IPS-NIHi11 (cell line): ENCODE results near the gene ADIPOR2.
A peak's percentile ranks its signal among the peaks of the same experiment; 100 is the strongest.

Experiments used
- DNase-seq: peaks from one replicate; pipeline ENCODE4 v3.0.0; 2012; ENCODE audit warnings: mixed read lengths, low spot score

Gene ADIPOR2

DNA sequence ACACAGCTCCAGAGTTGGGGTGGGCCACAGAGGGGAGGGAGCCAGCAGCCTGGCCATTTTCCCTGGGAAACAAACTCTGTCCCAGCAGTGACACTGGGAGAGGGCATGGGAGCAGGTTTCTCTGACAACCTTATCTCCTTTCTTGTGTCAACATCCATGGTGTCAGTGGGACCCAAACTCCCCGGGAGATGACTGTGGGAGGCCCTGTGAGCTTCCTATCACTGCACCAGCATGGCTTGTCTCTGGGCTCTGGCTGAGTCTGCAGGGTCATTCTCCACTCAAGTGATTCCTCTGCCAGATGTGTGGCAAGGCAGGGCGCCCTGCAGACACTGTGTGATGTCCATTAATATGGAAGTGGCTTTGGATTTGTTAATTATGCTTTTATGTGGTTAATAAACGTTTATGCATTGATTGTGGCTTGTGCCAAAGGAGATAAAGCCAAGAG is 139.6 kb downstream of the ADIPOR2 start:
- no peak for DNase-seq

DNA sequence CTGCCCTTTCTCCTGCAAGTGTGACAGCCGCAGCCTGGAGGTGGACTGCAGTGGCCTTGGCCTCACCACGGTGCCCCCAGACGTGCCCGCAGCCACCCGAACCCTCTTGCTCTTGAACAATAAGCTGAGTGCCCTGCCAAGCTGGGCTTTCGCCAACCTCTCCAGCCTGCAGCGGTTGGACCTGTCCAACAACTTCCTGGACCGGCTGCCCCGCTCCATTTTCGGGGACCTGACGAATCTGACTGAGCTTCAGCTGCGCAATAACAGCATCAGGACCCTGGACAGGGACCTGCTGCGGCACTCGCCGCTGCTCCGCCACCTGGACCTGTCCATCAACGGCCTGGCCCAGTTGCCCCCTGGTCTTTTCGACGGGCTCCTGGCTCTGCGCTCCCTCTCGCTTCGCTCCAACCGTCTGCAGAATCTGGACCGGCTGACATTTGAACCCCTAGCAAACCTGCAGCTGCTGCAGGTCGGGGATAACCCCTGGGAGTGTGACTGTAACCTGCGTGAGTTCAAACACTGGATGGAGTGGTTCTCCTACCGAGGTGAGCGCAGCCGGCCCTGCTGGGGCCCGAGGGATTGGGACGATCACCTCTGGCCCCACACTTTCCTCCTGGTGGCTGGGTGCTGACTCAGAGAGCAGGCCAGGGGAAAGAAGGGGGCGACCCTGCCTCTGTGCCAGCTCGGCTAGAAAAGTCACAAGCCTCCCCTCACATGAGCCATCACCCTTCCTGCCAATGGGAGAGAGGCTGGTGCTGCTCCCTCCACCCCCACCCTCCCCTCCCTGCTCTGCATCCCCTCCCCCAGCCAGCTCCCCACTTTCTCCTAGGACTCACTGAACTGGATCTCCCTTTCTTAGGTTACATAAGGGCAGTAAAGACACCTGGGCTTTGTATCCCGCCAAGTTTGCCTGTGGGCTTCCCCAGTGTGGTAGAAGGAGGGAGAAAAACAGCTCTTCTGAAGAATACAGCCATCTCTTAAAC is 140.4 kb downstream of the ADIPOR2 start:
- peak; percentile 98 for DNase-seq

DNA sequence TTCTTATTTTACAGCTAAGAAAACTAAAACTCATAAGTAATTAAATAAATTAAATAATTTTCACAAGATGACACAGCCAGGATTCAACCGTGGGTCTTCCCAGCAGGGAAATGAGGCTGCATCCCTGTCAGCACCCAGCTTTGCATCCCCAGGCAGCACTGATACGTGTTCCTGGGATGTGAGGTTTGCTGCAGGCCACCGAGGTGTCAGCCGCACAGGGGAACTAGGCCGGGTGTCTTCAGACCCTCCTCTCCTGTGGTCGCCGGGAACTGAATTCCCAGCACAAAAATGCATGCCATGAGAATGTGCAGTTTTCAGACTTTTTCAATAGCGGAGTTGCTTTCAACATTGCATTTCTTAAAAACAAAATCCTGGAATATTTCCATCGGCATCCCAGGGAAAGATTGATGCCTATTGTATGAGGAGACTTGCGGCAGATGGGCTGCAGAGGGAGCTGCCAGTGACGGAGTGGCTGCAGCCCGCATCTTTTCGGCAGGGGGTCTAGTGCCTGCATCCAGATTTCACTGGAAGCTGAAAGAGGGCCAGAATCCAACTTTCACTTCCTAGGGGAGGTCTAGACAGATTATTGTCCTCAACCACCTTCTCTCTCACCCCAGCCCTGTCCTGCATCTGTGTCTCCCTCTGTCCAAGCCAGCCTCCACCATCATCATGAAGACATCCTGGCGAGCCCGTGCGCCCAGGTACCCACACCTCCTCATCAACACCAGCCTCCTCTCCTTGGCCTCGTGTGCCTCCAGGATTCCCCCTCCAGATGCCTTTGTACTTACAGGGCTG is 142.1 kb downstream of the ADIPOR2 start:
- DNase-seq, result no peak

DNA sequence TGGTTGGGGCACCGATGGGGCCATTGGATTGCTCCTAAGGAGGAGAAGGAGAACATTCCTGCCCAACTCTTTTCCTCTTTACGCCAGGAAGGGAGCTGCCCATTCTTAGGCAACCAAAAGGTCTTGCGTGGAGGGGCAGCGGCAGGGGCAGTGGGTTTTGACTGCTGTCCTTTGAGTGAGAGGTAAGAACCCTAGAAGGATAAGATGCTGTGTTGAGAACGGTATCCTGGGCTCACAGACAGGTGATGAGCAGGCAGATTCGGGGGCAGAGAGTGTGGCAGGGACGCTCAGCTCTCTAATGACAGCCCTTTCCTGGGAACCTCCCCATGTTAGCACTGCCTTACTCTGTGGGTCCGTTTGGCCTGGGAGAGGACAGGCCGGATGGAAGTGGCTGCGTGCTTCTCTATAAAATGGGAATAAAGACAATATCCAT is 142.7 kb downstream of the ADIPOR2 start:
- no peak for DNase-seq

DNA sequence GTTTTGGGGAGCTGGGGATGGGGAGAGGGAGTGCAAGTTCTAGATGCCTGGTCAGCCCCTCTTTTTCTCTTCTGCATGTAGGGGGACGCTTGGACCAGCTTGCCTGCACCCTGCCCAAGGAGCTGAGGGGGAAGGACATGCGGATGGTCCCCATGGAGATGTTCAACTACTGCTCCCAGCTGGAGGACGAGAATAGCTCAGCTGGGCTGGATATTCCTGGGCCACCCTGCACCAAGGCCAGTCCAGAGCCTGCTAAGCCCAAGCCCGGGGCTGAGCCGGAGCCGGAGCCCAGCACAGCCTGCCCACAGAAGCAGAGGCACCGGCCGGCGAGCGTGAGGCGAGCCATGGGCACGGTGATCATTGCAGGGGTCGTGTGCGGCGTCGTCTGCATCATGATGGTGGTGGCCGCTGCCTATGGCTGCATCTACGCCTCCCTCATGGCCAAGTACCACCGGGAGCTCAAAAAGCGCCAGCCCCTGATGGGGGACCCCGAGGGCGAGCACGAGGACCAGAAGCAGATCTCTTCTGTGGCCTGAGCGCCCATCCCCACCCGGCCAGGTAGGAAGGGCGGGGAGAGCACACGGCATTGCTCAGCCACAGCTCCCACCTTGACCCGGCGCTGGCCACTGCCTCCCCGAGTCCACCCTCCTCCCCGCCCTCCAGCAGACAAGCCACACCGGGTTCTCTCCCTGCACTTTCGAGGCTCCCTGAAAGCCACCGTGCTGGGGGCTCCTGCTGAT is 143.5 kb downstream of the ADIPOR2 start:
- DNase-seq, result no peak

DNA sequence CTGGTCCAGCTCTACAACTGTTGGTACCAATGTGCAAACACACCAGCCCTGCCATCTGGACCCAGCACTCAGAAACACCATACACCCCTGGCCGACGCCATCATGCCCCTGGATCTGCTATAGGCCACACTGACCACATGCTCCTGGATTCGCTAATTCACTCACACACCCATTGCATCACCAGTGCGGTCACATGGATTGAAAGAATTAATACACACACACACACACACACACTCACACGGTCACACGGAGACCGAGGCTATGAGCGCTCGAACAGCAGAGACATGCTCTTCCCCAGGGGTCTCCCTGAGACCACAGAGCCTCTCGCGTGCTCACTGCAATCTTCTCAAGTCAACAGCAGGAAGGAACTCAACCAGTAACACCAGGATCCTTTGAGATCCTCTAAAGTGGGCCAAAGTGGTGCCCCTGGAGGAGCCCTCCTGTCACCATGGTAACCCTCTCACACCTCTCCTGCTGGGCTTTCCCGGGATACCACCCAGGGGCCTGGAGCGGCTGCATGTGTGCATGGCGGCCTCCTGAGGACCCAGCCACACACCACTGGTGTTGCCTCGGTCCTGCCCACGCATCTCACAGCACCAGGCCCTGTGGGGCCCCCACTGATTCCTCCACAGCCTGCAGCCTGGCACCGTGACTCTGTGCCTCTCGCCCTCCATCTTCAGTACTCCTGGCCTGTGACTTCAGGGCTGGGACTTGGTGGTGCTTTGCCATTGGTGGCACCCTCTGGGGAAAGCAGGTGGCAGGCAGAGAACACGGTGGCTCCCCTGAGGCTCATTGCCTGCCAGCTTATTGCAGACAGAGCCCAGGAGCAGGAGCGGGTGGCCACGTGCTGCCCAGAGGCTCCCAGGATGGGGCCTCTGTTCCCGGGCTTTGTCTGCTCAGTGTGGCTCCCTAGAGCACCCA is 144.6 kb downstream of the ADIPOR2 start:
- DNase-seq, result no peak

DNA sequence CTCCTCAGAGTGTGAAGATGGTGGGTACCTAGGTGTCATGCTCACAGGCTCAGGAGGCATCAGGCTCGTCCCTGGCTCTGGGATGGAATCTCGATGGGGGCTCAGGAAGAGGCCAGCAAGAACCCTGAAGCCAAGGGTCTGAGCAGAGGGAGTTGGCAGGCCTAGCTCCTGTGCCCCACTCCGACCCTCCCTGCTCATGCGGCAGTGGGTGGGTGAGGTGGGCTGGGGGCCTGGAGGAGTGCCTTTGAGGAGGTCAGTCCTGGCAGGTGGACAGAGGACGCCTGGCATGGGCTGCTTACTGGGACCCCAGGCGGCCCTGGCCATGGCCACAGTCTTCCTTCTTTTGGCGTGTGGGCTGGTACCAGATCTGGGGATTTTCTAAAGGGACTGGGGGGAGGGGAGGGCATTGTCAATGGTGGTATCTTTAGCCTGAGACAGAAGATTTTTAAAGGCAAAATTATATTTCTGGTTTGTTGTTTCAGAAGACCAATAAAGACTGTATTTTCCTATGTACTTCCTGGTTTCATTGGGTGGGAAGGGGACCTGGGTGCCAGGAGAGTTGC is 145.5 kb downstream of the ADIPOR2 start:
- DNase-seq, result no peak

DNA sequence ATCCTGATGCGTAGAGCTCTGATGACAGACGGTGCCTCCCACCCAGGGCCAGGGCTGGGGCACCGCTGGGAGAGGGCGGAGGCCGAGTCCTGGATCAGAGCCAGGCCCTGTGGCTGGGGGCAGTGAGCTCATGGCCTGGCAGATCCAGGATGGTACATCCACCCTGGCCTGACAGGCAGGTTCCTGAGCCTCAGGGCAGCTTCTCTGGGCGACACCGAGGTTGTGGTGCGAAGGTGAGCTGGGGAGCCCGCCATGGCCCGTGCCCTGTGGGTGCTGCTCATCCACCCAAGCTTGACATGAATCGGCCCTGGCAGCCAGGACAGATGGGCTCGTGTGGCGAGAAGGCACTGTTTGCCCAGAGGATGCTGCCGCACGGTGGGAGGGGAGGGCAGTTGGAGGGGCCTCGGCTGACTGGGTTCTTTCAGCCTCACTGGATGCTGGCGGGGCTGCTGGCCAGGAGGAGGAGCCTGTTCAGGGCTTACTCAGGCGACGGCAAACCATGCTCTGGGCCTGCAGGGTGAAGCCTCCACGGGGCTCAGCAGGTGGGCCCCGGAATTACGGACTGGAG is 146.1 kb downstream of the ADIPOR2 start:
- DNase-seq, result peak; percentile 55

DNA sequence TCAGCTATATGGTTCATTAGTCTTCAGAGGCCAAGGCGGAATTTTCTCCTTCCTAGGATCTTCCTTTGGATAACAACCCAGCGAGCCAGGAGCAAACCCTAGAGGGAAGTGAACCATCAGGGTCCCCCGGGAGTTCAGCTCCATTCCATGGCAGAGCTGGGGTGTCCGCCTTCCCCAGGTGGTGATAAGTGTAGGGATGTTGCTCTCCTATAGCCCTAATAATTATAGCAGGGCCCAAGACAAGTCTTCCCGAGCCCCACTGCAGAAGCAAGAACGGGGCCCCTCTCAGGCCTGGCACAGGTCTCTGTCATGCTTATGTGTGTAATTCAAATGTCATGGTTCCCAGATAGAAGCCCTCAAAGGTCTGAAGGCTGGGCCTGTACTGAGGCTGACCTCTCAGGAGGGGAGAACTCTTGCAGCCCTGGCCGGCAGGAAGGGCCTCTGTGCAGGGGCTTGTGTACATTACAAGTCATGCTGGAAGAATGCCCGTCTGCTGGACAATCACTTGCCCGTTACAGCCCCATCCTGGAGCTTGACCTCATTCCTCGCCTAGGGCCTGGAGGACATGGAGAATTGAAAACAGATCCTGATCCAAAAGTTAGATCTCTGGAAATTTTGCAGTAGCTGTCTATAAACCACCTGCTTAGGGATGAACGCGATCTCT is 146.8 kb downstream of the ADIPOR2 start:
- DNase-seq, result no peak
